HFF-Myc (cell line): ENCODE results near the gene NUBP1.

ENCODE experiments used
- DNase-seq: peaks from one replicate; pipeline ENCODE4 v3.0.0-alpha.2; 2011; ENCODE audit warnings: low read depth; ENCODE audit errors: extremely low read depth
- H3K4me3 ChIP-seq: replicated peaks from 2 replicates; pipeline ENCODE4 v1.5.1; 2011; ENCODE audit warnings: low read depth, mild to moderate bottlenecking, control low read depth, low read length
- CTCF ChIP-seq: IDR thresholded peaks from 2 replicates; pipeline ENCODE4 v1.5.1; 2012; ENCODE audit warnings: mild to moderate bottlenecking, low read depth, low read length, control low read depth; ENCODE audit errors: missing control alignments

Gene NUBP1

GRCh38 chr16:10750793-10751192 is 7.2 kb downstream of the NUBP1 start:
- TF ChIP-seq CTCF = no peak
- no peak for DNase-seq
- no peak overlapping the region for H3K4me3 ChIP-seq

- DNase-seq = no peak
- TF ChIP-seq CTCF = no peak
- no peak overlapping the region for H3K4me3 ChIP-seq
Observed at GRCh38 chr16:10751291-10751697, 7.7 kb downstream of the NUBP1 start.

- DNase-seq = no peak
- no peak for TF ChIP-seq CTCF
- no peak overlapping the region for H3K4me3 ChIP-seq
Observed at GRCh38 chr16:10752843-10753523, 9.3 kb downstream of the NUBP1 start.

GRCh38 chr16:10753670-10754069 is 10.0 kb downstream of the NUBP1 start:
- H3K4me3 ChIP-seq = no peak overlapping the region
- no peak for DNase-seq
- TF ChIP-seq CTCF = no peak

- TF ChIP-seq CTCF = no peak
- no peak overlapping the region for H3K4me3 ChIP-seq
- no peak for DNase-seq
Observed at GRCh38 chr16:10754941-10755340, 11.3 kb downstream of the NUBP1 start.

- no peak for DNase-seq
- no peak overlapping the region for H3K4me3 ChIP-seq
- TF ChIP-seq CTCF = no peak
Observed at GRCh38 chr16:10756574-10756973, 12.9 kb downstream of the NUBP1 start.

- no peak for DNase-seq
- H3K4me3 ChIP-seq = no peak overlapping the region
- no peak for TF ChIP-seq CTCF
Observed at GRCh38 chr16:10760858-10761257, 17.2 kb downstream of the NUBP1 start.
